Limb (tissue), 2 donors: ENCODE results near the gene ARHGAP4.

Experiments used
- DNase-seq, 2 donors: peaks; one replicate each; pipeline ENCODE4 v3.0.0-alpha.2; 2016; ENCODE audit errors: extremely low spot score in 2 of 2

The ARHGAP4 gene

DNA sequence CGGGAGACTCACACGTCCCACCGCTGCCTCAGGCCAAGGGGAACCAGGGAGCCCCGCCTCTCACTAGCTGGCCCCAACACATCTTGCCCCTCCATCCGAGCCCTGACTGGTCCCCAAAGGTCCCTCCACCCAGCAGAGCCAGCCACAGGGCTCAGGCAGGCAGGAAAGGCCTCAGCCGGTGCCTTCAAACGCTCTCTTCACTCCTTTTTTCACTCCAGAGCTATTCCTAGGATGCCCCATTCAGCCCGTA is 1.5 kb upstream of the ARHGAP4 start:
- no peak for DNase-seq

DNA sequence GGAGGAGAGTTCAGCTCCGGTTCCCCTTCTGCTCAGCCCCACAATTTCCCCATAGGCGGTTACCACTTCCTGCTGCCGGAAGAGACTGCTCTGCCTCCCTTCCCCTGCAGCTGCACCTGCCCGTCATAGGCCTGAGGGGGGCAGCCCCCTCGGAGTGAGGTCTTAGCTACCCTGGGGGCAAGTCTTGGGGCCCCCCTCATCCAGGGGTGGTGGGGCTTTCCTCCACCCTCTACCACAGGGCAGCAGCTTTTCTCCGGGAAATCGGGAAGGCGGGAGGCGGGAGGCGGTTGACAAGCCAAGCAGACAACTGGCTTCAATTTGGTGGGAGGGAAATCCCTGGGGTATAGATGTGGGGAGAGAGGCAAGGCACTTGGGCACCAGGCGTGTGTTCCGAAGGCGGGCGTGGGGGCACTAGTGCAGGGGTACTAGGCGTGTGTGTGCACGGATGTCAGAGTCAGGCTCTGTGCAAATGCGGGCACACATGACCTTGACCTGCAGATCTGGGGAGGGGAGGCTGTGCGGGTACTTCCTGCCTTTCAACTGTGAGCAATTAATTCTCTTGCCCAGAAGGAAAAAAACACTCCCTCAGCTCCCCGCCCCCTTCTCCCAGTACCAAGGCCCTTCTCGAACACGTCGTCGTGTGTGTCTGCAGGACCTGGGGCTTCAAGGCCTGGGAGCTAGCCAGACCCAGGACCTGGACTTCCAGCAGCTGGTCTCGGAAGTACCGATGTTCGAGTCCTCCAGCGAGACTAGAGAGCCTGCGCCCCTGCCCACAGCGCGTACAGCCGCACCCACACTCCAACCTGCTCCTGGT is 1.0 kb upstream of the ARHGAP4 start:
- peak; percentile 52 to 68 for DNase-seq

DNA sequence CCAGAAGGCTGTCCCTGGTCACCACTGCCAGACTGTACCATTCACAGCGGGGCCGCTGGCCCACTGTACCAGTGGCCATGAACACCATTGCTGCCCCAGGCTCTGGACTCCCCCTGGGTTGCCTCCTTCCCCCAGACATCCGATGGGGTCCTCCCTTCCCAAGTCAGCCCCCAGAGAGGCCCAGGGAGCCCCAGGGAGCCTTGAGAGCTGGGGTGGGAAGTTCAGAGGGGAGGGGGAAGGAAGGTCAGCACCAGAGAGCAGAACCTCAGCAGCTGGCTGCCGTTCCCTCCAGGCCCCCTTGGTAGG is 441 bp upstream of the ARHGAP4 start:
- DNase-seq = no peak

DNA sequence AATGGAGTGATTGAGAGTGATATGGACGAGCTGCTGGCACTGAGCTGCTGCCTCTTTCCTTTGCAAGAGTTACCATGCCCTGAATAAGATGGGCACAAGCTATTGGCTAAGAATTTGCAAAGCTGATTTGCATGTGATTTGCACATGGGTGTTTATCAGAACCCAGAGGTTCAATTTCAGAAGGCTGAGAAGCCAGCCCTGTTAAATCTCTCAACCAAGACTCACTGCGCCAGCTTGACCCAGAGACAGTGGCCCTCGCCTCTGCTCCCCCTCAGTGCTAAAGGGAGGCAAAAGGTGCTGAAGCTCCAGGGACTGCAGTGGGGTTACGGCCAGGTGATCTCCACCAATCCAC is 701 bp downstream of the ARHGAP4 start:
- no peak for DNase-seq

DNA sequence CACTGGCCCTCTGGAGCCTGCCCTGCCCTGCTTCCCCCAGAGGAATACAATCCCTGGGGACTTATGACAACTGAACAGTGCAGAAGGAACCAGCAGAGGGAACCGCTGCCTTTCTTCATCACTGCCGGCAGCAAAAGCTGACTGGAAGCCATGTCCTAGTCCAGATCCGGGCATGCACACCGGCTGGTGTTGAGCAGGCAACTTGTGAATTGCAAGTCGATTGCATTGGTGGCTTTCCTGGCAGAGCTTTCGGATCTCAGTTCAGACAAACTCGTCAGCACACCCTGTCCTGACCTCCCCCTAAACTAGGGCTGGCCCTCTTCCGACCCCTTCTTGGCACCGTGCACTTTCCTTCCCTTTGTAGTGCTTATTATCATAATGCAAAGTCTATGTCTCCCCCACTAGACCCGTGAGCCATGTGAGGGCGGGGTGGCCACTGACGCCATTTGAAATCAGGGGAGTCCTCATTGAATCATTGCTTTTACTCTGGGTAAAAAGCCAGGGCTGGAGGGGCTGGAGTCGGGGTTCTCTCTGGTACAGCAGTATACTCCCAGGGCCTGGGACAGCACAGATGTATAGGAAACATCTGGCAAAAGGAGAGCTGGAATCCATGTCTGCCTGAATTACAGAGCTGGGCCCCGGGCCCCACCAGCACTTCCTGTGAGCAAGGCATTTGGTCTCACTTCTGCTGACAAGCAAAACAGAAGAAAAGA is 1.8 kb downstream of the ARHGAP4 start:
- DNase-seq = no peak

DNA sequence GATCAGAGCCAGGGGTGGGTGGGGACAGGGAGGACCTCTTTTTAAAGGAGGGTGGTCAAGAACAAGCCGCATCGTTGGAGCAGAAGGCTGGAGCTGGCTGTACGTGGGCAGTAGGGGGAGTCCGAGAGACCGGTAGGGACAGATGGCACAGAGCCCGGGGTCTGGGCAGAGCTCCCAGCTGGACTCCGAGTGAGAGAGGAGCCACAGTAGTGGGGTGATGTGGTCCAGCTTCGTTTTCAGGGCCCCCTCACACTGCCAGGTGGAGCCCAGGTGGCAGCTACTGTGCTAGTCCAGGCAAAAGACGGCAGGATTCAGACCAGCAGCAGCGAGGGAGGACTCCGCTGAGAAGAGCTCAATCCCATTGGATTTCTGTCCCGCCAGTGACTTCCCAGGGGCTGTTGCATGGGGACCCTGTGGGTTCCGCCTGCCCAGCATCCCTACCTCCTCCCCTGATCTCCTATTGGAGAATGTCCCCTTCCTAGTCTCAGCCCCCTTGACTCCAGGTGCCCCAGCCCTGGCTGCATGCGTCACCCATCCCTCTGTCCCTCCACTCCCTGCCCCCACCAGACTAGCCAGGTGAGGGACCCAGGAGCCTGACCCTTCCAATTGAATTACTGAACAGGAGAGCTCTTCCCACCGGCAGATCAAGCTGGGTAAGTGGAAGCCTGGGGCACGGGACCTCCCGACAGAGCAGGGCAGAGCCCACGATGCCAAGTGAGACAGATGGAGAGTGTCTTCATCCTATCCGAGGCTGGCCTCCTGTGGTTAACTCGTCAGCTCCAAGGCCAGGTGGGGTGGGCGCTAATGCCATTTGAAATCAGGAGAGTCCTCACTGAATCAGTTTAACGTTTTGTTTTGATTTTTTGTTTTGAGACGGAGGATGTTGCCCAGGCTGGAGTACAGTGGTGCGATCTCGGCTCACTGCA is 2.9 kb downstream of the ARHGAP4 start:
- peak in 1 of 2 donors; percentile 67 for DNase-seq

DNA sequence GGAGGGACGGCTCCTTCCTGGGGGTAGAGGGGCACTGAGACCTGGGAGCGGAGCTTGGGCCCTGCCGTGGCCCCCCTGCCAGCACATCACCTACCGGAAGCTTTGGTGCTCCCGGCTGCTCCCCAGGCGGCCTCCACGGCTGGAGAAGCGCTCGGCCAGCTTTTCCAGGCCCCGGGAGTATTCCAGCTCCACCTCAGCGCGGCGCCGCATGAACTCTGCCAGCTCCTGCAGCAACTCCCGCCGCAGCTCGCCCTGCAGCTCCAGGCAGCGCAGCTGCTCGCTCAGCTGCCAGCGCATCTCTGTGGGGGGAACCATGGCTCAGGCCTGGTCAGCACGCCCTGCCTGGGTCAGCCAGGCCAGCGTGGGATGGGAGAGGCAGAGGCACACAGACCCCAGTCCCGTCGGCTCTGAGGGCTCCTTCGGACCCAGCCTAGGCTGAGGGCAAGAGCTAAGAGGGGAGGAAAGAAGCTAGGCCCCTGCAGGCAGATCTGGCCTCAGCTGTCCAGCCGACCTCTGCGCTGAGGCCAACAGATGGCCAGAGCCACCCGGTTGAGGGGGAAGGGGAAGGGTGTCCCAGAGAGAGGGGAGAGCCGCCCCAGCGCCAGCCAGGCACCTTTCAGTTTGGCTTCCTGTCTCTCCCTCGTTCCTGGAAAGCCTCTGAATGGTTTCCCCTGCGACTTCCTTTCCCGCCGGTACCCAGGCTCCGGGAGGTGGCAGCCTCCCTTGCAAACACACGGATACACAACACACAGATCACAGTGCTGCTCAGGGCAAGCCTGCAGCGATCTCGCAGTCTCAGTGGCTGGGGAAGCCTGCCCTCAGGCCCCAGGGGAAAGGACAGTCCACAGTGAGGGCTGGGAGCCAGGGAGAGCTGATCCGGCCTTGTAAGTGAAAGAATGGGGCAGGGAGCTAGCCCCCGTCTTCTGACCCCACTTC is 4.3 kb downstream of the ARHGAP4 start:
- no peak for DNase-seq

DNA sequence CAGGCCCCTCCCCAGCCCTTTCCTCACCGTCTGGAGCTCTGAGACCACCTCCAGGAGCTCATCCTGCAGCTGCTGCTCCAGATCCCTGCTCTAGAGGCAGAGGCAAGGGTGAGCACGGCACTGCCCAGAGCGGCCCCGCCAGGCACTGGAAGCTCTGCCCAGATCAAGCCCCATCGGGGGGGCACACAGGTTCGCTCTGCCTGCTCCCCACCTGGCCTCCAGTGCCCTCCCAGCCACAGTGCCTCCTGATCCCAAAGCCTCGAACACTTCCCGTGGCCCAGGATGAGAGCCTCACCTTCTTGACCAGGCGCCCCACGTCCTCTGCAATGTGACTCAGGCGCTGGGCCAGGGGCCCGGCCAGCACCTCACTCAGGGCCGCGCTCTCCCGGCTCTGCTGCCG is 5.0 kb downstream of the ARHGAP4 start:
- DNase-seq = no peak

DNA sequence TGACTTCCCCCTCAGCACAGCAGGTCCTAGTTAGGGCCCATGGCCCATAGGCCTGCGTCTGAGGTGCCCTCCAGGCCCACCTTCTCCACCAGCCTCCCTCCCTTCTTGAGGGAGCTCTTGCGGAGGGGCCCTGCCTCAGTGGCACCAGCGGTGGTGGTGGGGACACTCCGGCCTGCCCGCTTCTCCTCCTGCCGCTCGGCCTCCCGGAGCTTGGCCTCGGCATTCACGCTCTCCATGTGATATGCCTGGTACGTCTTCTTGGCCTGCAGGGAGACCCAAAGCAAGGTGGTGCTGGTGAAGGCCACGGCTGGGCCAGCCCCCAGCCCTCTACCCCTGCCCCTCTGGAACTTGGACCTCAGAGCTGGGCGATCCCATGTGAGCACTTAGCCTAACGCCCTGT is 5.5 kb downstream of the ARHGAP4 start:
- DNase-seq = no peak

DNA sequence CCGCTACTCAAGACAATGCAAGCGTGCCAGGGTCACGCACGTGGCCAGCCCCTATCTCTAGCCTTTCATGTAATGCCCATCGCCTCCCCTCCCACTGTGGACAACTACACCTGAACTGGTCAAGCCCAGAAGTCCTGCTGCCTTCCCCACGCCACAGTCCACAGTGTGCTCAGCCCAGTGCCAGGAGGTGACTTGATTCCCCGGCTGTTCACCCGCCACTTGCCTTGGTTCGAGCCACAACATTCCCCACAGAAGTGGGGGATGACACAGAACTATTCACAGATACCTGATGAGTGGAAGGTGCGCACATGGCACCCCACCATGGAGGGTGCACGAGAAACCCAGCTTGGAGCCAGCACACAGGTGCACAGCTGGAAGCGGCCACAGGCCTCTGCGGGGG is 6.8 kb downstream of the ARHGAP4 start:
- DNase-seq = no peak

DNA sequence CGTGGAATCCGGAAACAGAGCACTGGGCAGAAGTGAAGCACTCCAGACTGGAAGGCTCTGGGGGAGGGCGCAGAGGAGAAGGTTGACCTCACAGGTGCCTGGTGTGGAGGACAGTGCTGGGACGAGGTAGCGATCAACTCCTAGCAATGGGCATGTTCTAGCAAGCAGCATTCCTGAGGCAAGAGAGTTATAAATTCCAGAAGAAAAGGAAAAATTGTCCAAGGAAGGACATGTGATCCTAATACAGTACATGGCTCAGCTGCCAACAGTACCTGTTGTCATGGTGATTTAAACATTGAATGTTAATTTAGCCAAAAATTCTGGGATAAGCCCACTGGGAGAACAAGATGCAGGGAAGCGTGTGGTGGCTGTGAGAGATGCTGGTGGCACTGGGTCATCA is 8.2 kb downstream of the ARHGAP4 start:
- peak in 1 of 2 donors; percentile 8 for DNase-seq

DNA sequence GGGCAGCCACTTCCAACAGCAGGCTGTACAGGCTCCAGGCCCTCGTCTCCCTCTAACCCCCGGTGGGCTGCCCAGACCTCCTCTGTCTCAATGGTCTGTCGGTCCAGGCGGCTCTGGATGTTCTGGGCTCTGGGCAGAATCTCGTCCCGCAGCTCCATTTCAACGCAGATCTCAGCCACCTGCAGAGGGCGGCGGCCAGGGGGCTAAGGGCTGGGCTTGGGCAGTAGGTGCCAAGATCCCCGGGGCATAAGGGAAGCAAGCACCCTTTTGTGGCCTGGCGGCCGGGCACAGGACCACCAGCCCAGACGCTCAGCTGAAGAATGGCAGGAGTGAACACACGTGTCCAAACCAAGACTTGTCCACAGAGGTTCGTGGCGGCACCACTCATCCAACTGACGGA is 12.4 kb downstream of the ARHGAP4 start:
- no peak for DNase-seq

DNA sequence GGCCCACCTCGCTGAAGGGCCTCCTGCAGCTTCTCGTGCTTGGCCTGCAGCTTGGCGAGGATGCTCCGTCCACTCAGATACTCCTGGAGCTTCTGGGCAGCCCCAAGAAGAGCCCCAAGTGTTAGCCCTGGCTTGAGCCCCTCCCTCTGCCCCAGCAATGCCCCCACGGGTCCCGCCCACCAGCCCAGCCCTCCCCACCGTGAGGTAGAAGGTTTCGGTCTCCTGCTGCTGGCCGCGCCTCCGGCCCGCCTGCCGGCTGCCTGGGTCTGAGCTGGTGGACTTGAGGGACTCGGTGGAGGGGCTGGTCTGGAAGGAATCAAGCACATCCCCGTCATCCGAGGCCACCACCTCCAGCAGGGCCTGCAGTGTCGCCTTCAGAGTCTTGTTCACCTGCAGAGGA is 12.9 kb downstream of the ARHGAP4 start:
- peak in 1 of 2 donors; percentile 21 for DNase-seq

DNA sequence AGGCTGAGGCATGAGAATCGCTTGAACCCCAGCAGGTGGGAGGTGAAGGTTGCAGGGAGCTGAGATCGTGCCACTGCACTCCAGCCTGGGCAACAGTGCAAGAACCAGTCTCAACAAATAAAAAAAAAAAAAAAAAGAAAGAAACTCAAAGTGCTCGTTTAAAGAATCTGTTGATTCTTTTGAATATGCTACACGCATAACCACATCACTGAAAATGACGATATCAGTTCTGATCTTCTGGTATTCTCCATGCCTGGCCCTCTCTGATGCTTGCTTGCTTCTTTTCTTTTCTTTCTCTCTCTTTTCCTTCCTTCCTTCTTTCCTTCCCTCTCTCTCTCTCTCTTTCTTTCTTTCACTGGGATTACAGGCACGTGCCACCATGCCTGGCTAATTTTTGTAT is 14.3 kb downstream of the ARHGAP4 start:
- no peak for DNase-seq

DNA sequence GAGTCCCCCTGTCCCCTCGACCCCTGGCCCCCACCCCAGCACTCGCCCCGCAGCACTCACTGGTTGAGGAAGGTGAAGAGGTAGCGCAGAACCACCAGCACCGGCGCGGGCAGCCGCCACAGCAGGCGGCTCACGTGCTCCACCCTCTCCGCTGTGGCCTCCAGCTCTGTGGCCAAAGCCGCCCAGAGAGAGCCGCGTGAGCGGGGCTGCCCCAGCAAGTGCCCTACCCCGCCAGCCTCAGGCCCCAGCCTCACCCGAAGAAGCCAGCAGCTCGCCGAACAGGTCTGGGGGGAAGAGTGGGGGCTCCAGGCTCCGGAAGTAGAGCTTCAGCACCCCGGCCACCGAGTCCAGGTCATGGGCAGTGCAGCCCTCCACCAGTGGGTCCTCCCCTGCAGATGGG is 15.6 kb downstream of the ARHGAP4 start:
- no peak for DNase-seq

DNA sequence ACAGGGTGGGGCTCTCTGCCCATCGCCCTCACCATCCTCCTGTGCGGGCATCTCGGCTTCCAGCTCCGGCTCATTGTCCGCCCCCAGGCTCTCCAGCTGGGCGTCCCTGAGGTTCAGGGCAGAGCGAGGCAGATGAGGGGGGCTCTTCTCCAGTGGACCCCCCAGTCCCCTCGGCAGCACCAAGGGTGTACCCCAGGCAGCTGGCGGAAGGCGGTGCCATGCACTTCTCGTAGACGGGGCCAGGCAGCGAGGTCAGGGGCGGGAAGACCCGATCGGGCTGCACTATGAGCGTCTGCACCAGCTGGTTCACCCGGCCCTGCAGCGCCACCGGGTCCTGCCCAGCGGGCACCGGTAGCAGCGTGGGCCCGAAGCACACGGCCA is 16.1 kb downstream of the ARHGAP4 start:
- peak in 1 of 2 donors; percentile 14 for DNase-seq

DNA sequence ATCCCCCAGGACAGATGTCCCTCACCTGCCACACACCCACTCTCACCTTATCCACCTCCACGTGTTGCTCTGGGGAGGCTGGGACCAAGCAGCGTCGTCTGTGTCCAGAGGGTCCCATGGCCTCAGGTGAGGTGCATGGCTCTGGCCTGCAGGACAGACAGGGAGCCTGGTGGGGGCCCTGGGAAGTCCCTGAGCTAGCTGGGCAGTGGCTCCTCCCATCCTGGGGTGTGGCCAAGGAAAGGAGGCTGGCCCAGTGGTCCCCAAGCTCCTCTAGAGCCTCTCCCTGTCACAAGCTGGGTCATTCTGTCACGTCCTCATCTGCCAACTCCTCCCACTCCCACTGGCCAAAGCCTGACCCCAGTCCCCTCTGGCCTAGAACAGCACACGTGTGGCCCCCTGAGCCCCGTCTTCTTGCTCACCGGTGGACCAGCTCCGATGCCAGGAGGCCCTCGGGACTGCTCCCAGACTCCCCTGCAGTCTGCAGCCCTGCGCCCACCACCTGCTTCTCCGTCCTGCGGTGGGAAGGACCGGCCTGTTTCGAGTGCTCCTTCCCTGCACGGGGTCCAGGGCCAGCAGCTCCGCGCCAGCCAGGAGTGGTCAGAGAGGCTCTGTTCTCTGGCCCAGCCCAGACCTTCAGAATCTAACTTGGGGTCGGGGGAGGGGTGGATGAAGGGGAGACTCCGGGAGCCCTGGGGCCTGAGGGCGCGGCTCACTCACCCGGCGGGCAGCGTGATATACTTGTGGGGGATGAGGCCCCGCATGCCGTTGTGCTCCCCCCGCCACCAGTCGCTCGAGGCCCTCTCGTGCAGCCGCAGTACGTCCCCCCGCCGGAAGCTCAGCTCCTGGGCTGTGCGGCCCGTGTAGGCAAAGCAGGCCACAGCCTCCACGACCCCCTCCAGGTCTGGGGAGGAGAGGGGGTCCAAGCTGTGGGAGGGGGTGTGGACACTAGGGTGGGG is 16.8 kb downstream of the ARHGAP4 start:
- peak in 1 of 2 donors; percentile 21 for DNase-seq

DNA sequence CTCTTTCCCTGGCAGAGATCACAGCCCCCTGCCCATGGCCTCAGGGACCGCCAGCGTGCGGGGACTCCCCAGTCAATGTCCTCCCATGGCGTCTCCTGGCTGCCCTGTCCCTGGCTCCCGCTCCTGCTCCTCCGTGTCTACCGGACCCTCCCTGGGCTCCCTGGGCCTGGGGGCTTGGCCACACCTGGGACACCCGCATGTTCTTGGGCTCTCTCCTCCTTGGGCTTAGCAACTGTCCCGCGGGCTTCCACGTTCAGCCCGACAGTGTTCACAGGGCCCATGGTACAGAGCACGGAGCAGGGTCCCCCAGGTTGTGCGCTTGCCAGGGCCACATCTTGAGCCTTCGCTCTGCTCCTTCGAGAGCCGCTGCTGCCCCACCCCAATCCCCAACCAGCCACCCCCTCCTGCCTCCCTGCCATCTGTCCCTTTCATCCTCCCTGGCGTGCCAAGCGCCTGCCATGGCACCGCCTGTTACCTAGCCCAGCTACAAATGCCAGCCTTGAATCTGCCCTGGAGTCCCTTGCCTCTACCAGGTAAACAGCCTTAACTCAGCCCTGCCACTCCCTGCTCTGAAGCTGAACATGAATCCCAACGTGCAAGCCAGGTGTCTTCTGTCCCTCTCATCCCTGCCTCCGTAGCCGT is 17.7 kb downstream of the ARHGAP4 start:
- DNase-seq = peak in 1 of 2 donors; percentile 17

DNA sequence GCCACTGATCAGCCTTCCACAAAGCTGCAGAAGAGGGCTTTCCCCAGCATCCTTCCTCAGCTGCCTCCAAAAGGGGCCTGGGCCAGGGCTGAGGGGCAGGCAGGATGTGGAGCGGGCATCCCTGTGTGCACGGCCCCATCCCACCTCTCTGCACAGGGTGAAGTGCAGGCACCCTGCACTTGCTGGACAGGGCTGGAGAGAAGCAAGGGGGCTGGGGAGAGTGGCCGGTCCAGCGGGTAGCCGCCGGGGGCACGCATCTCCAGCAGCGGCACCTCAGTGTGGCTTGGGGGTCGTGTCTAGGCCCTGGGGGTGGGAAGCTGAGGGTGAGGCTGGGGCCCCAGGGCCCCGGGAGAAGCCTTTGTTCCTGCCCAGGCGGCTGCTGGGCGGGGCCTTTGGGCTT is 18.6 kb downstream of the ARHGAP4 start:
- no peak for DNase-seq
